Activated CD4-positive, CD25-positive, alpha-beta regulatory T cell (primary cell): ENCODE results near the gene DNAJA4.
A peak's percentile ranks its signal among the peaks of the same experiment; 100 is the strongest.

Experiments
- DNase-seq, 4 experiments: peaks; one replicate each; lab custom pipeline; 2025; lab: John Stamatoyannopoulos, UW

The DNAJA4 gene

DNA sequence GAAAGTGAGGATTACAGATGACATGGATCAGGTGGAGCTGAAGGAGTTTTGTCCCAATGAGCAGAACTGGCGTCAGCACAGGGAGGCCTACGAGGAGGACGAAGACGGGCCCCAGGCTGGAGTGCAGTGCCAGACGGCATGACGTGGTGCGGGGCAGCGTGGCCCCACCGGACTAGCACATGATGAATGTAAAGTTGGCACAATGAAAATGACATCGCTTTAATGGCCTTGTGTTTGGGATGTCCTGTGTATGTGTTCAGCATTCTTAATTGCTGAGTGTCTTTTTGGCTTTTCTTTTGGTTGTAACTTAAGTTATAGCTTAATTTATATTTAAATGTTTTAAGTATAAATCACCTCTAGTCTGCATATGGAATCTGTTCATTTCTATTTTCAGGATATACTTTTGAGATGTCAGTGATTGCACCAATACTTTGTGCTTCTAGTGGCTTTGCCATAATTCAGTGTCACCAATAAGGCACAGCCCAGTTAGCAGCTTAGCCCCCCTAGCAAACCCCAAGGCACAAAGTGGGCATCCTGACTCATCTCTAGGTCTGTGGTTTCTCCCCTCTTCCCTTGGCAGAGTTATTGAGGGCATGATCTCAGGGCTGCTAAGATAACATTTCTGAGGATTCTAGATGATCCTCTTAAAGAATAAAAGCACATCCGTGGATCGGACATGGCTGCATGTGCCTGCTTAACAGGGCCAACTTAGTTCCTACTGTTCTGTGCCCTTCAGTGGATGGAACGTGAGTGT, 16.1 kb downstream of the DNAJA4 start:
- DNase-seq: no peak

DNA sequence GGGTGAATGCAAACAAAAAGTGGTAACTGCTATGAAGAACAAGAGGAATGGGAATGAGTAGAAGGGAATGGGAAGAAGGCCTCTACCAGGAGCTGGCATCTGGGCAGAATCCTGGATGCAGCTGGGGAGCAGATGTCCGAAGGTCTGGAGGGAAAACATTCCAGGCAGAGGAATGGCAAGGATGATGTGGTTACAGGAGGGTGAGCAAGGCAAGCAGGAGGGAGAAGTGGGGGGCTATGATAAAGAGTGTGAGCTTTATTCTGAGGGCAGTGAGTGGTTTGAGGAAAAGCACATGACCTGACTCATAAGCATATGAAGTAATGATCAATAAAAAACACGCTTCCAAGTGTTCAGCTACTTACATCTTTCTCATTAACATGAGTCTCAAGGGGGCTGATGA, 18.0 kb downstream of the DNAJA4 start:
- DNase-seq: no peak

DNA sequence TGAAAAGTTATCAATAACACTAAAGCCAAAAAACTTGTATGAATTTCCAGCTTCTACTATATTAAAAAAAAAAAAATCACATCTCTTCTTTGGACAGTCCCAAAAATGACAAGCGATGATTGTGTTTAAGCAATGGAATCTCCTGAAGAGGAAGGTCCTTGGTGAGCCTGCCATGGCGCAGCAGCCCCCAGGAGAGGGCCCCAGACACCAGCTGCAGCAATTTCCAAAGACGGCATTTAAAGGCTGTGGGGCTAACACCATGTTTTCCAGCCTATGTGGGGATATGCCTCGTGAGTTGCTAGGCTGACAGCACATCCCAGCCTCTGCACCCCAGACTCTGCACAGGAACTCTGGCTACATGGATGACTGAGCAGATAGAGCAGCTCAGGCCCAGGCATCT, 20.4 kb downstream of the DNAJA4 start:
- no peak for DNase-seq

DNA sequence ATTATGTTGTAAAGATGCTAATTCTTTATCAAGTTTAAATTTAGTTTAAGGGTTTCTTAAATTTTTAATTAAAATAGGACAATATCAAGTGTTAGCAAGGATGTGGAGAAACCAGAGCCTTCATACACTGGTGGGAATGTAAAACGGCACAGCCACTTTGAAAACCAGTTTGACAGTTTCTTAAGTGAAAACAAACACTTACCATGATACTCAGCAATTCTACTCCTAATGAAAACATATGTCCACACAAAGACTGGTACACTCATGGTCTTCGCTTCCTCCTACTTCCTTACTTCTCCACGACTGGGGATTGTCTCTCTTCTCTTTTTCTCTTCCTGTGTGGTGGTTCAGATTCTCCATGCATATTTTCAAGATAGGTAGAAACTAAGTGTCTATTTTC, 25.9 kb downstream of the DNAJA4 start:
- no peak for DNase-seq

DNA sequence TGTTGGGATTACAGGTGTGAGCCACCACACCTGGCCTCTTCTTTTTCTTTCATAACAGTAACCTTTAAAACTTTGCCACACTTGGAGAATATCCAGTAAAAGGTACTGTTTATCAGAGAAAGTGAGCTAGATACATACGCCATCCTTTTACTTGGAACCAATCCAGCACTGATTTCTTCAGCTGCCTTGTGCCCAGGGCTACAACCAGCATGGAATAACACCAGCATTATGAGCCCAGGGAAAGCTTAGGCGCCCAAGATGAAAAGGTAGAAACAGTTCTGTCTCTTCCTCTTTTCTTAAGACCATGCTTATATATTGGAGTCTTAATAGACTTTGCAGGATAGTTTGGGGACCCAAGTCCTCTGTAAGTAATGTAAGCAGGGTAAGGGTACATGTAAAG, 26.7 kb downstream of the DNAJA4 start:
- no peak for DNase-seq

DNA sequence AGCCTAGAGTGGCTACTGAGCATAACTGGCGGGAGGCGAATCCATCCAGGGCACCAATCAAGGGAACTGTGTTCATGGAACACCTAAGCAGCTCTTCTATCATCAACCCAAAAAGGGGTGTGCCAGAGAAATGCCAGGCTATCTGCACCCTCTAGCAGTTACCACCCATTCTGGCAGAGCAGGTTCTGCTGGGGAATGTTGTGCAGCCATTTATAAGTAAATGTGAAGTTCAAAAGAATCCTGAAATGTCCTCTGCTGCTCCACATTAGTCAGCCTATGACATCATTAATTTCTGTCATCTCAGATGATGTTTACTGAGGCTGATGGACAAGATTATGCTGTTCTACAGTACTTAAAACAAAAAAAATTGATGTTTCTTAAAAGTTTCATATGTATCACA, 27.3 kb downstream of the DNAJA4 start:
- no peak for DNase-seq

DNA sequence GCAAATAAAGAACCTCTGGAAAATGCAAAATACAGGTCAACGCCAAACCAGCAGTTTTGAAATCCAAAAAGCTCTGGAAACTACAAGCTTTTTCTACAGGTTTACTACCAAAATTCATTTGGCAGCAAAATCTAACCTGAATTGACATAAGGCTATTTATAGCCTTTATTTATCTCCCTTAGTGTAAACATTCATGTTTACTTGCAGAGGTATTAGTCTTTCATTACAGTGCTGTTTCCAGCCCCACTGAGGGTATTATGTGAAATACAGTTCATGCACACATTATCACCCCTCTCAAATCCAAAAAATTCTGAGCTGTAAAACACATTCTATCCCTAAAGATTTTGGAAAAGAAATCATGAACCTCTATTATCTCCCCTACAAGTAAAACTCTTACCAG, 27.9 kb downstream of the DNAJA4 start:
- DNase-seq: no peak

DNA sequence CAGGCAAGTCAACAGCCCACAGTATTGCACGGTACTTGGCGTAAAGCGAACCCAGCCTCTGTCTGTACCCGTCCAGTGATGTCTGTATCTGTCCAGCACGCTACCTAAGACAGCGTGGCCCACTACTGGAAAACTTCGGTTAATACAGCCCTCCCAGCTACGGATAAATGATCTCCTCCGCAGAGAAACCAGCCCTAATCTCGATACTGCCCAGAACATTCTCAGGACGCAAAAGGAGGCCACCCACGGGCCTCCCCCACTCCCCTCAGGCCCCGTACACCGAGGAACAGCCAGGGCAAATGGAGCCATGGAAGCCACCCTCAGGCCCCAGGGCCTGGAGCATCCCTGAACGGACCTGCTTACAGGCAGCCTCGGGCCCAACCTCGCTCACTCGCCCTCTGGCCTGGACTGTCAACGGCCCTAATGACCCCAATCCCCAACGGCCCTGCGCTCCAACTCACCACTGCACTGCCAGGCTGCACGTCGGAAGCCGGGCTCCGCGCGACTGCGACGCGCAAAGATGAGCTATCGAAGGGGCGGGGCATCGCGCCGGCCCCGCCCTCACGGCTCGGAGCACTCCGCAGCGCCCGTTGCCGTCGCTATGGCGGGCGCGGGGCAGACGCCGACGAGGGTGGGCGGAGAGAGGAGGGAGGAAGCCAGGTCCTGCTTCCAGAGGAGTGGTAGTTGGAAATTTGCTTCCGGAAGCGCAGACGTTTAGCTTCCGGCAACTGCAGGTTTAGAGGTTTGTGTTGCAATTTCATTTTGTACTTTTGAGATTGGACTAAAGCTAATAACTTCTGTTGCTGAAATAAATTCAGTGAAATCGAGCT, 35.0 kb downstream of the DNAJA4 start, which contains the start of gene SKIC8:
Gene SKIC8, minus strand, starts transcription at position 509 of the 830 bp plus-strand sequence. CDS start 3,923 bp downstream, outside the sequence.
- DNase-seq: peak; percentile 73 to 82 (median 75)

DNA sequence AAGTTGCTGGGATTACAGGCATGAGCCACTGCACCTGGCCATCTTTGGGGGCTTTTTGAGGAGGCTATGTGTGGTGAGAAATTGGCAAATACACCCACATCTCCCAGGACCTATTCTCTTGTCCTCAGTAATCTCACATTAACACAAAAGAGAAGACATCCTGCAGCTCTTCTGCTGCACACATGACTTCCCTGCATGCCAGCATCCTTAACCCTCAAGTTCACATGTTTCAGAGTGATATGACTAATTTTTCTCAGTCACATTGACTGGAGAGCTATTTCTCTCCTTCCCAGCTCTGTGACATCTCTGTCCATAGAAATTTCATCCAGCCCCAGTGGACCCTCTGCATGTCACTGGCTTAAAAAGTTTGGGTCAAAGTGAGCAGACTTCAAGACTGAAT, 37.0 kb downstream of the DNAJA4 start:
- DNase-seq: no peak

DNA sequence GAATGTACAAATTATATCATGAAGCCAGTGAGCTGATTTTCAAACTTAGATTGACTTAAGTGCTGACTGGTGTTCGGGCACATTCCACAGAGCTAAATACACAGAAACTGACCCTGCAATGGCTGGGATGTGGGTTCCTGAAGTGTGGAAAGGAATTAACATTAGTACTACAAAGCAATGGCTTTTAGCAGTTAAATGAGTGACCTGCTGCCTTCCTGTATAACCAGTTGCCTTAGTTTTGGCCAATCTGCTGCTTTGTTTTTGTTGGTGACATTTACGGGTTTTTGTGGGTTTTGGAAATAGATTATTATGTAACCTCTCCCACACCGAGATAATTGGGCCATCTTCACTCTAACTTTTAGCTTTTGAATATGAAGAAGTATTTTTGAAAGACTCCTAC, 37.5 kb downstream of the DNAJA4 start:
- DNase-seq: no peak

DNA sequence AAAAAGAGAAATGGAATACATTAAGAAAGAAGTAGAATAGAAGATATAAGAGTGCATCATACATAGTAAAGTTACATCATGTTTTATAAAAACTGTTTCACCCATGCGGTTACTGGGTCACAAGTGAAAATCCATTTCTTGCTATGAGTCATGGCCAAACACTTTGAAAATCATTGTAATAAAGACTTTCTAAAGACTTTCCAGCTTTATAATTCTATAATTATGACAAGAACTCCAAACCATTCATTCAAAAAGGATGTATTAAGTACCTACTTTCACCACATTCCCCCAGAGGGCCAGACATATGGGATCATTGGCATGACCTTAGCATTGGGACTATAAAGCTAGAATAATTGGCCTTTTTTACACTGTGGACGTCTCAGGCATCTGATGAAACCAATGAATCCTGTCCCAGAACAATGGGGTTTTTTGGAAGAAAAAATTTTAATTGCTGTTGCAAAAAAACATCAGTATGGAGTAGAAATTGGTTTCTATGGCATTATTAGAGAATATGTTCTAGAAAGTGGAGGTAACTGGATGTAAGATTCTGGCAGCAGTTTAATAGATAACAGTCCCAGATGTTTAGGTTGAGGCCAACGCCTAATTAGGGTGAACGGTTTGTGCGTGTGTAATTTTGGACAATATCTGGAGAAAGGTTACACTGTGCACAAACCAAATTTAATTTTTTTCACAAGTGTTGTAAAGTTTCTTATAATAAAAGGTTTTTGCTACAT, 38.4 kb downstream of the DNAJA4 start:
- DNase-seq: no peak

DNA sequence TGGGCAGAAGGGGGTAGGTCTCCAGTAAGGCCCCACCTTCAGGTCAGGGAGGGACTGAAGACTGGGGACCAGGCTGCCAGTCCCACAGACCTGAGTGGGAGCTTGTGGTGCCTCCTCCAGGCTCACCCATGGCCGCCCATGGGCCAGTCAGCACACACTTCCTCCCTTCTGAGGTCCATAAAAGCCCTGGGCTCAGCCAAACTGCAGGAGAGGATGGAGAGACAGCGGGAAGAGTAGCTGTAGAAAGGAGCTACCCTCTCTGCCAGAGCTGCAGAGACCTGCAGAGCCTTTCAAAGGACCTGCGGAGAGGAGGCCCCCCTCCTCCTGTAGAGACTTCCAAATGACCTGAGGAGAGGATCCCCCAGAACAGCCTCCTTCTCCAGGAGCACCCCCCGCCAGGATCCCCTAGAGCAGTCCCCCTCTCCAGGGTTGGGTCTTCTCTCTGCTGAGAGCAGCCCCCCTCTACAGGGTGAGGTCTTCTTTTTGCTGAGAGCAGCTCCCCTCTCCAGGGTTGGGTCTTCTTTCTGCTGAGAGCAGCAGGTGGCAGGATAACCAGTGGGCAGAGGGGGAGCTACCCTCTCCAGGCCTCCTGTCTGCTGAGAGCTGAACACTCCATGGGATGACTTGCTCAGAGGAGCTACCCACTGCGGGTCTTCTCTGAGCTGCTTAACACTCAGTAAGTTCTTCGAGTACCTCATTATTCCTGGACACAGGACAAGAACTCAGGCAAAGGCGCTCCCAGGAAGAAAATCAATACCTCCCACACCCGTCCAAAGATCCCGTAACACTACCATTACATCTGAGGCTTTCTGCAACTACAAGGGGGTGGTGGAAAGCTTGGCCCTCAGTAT, 40.1 kb downstream of the DNAJA4 start:
- DNase-seq: no peak

DNA sequence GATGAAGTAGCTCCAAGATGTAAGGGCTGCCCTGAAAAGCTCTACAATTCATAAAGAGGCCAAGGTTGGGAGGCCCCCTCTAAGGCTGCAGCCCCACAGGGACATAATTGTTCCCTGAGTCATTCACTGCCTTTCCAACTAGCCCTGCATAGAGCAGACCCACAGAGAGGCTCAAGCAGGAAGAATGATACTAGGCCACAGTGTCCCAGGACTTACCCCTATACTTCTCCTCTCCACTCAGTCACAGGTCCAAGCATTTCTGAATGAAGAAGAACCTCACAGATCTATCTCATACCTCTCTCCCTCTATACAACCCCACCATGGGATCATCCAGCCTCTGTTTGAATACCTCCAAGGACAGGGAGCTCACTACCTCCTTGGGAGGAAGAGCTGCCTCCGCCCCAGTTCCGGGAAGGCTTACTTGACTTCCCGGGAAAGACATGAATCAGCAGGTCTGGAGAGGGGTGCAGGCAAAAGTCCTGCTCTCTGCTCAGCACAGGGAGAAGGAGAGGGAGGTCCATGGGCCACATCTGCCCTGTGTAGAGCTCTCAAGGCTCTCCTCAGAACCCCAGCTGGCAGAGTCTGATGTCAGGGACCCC, 41.9 kb downstream of the DNAJA4 start:
- DNase-seq: no peak

DNA sequence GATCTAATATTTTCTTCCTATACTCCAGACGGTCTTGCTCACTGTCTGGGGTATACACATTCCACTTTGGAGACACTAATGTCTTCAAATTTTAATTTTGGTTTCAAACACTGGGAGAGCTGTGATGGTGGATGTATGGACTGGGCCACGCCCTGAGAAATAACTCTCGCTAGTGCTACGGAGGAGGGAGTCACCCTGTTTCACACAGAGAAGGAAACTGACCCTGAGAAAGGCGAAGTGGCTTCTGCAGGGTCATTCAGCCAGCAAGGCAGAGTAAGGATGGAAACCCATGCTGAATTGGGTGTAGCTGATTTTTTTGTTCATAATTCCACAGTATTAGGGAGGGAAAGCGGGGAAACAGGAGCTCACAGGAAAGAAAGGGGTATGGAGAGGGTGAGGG, 43.6 kb downstream of the DNAJA4 start:
- DNase-seq: no peak

DNA sequence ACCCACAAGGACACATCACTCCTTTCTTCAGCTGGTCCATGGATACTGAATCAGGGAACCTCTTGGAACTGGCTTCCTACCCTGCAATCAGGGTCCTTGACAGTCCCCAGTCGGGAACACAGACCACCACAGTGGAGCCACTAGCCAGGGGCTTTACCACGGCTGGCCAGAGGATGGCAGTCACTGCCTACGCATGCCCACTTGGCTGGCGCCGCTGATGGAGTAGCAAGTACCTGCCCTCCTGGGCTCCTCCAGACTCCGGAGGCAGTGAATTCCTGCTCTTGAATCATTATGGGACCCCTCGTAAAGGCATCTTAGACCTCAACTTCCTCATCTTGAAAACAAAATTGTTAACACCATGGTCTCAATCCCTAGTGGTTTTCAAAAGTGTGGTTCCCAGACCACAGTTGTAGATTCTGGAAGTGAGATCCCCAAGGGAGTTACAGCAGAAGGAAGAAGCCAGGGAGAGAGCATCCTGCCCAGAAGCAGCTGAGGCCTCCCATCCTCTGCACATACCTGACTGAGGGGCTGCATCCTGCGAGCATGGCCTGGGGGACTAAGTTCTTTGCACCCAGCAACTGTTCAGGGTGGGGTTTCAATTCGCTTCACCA, 44.2 kb downstream of the DNAJA4 start:
- peak in 2 of 4 experiments; percentile 3 to 11 for DNase-seq

DNA sequence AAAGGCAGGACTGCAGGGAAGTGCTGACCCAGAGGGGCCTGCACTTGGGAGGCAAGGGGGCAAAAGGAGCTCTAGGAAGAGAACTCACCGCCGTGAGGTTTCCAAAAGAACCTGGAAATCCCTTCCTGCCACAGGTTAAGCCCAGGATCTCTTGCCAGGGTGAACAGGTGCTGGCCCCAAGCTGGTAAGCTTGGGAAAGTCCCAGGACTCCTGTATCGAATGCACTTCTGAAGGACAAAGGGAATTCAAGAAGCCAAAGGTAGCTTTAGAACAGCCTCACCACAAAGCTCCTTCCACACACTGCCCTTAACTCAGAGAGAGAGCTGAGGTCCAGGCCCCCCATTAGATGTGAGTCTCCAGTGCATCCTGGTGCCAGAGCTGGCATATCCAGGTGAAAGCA, 46.9 kb downstream of the DNAJA4 start:
- no peak for DNase-seq

DNA sequence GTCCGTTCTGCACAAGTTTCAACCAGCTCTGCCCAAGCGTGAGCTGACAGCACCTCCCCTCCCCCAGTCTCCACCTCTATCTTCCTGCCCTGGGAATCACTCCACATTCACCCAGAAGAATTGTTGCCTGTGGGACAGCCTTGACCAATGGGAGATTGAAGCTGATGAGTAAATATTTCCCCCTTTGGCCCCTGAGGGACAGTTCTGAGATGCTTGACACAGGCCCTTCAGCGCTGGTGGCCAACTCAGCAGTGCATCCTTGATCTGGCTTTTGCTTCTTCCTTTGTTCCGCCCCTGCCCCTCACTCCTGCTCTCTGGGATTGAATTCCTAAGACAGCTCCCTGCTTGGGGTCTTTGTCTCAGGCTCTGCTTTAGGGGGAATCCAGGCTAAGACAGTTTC, 48.2 kb downstream of the DNAJA4 start:
- no peak for DNase-seq

DNA sequence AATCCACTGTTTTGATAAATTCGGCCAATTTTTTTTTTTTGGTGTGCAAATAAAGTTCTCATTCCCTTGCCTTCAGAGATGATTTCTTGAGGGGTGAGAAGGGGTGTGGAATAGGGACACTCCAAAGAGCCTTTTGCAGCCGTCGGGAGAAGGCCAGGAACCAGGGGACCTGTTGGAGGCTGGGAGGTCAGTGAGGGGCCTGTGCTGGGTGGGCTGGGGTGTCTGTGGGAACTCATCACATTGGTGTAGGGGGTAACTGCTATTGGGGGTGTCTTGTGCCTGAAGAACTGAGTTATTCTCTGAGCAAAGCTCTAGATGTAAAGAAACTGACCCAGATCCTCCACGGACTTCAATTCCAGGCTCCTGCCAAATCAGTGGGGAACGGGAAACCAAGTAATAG, 48.6 kb downstream of the DNAJA4 start:
- no peak for DNase-seq

DNA sequence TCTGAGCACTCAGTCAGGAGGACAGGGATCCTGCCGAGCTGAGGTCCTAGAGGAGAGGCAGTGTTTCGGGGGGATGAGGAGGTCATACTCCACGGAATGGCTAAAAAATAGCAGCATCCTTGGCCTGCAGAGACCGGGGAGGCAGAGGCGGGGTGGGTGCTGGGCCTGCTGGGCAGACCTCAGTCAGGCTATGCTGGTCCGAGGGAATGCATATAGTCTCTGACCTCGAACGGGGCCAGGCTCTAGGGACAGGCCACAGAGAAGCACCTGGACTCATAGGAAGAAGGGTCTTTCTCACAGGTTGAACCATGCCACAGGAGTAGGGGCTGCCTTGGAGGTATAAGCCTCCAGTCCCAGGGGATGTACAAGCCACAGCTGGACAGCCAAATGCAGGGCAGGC, 49.0 kb downstream of the DNAJA4 start:
- no peak for DNase-seq

DNA sequence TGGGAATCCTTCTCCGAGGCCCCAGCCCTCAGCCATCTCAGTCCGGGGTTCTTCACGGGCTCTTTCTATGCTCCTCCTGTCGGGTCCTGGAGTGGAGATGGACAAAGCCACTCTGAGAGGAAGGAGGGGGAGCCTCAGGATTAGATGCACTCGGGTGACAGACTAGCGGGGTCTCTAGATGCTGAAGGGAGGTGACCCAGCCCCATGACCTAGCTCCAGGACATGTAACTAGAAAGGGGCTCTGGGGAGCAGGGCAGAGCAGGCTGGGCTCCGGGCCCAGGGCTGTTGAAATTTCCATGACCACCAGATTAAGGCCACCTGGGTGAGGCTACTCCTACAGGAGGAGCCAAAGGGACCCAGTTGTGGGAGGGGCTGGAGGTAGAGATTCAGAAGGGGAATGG, 49.8 kb downstream of the DNAJA4 start:
- no peak for DNase-seq
